Measurements from ENCODE around the gene SLC47A1. TPM values are rescaled to one million over a fixed set of nuclear protein-coding genes. Genes with fewer than 3 reads are reported as not detected.
A peak's percentile ranks its signal among the peaks of the same experiment; 100 is the strongest.

The SLC47A1 gene
- total and polyA plus RNA-seq, 2 of the 13 experiments (the other 11 are each of a cell fraction or from before 2014, with no cell fraction given), result 42.1 to 67.5 TPM

DNA sequence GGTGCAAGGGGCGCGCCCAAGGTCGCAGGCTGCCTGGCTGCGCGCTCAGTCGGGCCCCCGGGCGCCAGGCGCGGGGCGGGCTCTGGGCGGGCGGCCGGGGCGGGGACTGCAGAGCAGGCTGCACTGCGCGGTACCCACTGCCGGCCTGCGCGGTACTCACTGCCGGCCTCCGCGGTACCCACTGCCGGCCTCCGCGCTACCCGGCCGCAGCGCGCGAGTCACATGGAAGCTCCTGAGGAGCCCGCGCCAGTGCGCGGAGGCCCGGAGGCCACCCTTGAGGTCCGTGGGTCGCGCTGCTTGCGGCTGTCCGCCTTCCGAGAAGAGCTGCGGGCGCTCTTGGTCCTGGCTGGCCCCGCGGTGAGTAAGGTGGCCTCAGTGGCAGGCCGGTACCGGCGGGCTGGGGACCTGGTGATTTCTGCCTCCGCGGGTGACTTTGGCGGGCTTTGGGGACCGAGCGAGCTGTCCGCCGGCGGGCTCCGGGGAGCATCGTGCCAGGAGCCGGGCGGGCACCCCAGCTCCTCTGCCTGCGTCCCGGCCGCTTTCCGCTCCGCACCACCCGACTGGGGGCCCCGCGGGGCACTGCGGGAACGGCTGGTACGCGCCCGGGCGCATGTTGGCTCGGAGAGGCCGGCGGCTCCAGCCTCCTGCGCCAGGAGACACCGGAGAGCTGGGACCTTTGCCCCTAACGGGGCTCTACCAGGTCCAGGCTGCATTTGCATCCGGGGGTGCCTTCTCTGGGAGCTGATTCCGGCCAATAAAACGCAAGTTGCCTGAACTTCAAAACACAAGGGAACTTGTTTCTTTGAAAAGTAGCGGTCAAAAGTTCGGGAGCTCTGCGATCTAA lies at the start of gene SLC47A1 (continued):
- no peak for TF ChIP-seq ZNF432 (CRISPR knock-in tag; IDR thresholded peaks at IDR 0.05; ENCODE audit: borderline replicate concordance)
- TF ChIP-seq MXD4 (CRISPR knock-in tag; IDR thresholded peaks at IDR 0.05), result no peak
- TF ChIP-seq, protein P1, sequence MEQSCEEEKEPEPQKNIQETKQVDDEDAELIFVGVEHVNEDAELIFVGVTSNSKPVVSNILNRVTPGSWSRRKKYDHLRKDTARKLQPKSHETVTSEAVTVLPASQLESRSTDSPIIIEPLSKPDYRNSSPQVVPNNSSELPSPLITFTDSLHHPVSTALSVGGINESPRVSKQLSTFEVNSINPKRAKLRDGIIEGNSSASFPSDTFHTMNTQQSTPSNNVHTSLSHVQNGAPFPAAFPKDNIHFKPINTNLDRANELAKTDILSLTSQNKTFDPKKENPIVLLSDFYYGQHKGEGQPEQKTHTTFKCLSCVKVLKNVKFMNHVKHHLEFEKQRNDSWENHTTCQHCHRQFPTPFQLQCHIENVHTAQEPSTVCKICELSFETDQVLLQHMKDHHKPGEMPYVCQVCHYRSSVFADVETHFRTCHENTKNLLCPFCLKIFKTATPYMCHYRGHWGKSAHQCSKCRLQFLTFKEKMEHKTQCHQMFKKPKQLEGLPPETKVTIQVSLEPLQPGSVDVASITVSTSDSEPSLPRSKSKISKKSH (CRISPR knock-in tag; IDR thresholded peaks at IDR 0.05; ENCODE audit: borderline replicate concordance), result no peak
- TF ChIP-seq, protein P2, sequence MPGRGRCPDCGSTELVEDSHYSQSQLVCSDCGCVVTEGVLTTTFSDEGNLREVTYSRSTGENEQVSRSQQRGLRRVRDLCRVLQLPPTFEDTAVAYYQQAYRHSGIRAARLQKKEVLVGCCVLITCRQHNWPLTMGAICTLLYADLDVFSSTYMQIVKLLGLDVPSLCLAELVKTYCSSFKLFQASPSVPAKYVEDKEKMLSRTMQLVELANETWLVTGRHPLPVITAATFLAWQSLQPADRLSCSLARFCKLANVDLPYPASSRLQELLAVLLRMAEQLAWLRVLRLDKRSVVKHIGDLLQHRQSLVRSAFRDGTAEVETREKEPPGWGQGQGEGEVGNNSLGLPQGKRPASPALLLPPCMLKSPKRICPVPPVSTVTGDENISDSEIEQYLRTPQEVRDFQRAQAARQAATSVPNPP (CRISPR knock-in tag; IDR thresholded peaks at IDR 0.05), result no peak
- TF ChIP-seq, protein P3, sequence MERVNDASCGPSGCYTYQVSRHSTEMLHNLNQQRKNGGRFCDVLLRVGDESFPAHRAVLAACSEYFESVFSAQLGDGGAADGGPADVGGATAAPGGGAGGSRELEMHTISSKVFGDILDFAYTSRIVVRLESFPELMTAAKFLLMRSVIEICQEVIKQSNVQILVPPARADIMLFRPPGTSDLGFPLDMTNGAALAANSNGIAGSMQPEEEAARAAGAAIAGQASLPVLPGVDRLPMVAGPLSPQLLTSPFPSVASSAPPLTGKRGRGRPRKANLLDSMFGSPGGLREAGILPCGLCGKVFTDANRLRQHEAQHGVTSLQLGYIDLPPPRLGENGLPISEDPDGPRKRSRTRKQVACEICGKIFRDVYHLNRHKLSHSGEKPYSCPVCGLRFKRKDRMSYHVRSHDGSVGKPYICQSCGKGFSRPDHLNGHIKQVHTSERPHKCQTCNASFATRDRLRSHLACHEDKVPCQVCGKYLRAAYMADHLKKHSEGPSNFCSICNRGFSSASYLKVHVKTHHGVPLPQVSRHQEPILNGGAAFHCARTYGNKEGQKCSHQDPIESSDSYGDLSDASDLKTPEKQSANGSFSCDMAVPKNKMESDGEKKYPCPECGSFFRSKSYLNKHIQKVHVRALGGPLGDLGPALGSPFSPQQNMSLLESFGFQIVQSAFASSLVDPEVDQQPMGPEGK (CRISPR knock-in tag; IDR thresholded peaks at IDR 0.05), result peak; percentile 79
- peak; percentile 21; the same call in 1 of the 2 replicates for TF ChIP-seq ZSCAN21 (CRISPR knock-in tag; IDR thresholded peaks at IDR 0.05; ENCODE audit: borderline replicate concordance)
- TF ChIP-seq ZNF652 (CRISPR knock-in tag; IDR thresholded peaks at IDR 0.05; ENCODE audit: borderline replicate concordance, low read depth), result no peak
- TF ChIP-seq, protein P4, sequence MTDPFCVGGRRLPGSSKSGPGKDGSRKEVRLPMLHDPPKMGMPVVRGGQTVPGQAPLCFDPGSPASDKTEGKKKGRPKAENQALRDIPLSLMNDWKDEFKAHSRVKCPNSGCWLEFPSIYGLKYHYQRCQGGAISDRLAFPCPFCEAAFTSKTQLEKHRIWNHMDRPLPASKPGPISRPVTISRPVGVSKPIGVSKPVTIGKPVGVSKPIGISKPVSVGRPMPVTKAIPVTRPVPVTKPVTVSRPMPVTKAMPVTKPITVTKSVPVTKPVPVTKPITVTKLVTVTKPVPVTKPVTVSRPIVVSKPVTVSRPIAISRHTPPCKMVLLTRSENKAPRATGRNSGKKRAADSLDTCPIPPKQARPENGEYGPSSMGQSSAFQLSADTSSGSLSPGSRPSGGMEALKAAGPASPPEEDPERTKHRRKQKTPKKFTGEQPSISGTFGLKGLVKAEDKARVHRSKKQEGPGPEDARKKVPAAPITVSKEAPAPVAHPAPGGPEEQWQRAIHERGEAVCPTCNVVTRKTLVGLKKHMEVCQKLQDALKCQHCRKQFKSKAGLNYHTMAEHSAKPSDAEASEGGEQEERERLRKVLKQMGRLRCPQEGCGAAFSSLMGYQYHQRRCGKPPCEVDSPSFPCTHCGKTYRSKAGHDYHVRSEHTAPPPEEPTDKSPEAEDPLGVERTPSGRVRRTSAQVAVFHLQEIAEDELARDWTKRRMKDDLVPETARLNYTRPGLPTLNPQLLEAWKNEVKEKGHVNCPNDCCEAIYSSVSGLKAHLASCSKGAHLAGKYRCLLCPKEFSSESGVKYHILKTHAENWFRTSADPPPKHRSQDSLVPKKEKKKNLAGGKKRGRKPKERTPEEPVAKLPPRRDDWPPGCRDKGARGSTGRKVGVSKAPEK (CRISPR knock-in tag; IDR thresholded peaks at IDR 0.05; ENCODE audit: borderline replicate concordance), result no peak
- no peak for TF ChIP-seq MIER3 (CRISPR knock-in tag; IDR thresholded peaks at IDR 0.05; ENCODE audit: borderline replicate concordance)
- no peak for TF ChIP-seq ZNF530 (CRISPR knock-in tag; IDR thresholded peaks at IDR 0.05; ENCODE audit: low read depth)
- no peak; the same call in 1 of the 2 replicates for TF ChIP-seq SOX5 (CRISPR knock-in tag; IDR thresholded peaks at IDR 0.05; ENCODE audit: borderline replicate concordance)
- TF ChIP-seq ZNF772 (CRISPR knock-in tag; IDR thresholded peaks at IDR 0.05), result peak; percentile 19; the same call in 1 of the 2 replicates
- TF ChIP-seq YEATS4 (CRISPR knock-in tag; IDR thresholded peaks at IDR 0.05; ENCODE audit: borderline replicate concordance), result peak; percentile 59; the same call in 1 of the 2 replicates
- no peak for TF ChIP-seq KMT2B (CRISPR knock-in tag; IDR thresholded peaks at IDR 0.05)
- TF ChIP-seq, protein P5, sequence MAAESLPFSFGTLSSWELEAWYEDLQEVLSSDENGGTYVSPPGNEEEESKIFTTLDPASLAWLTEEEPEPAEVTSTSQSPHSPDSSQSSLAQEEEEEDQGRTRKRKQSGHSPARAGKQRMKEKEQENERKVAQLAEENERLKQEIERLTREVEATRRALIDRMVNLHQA (CRISPR knock-in tag; IDR thresholded peaks at IDR 0.05), result no peak
- no peak for TF ChIP-seq KLF13 (CRISPR knock-in tag; IDR thresholded peaks at IDR 0.05)
- no peak for TF ChIP-seq SYNCRIP (IDR thresholded peaks at IDR 0.05; ENCODE audit: insufficient read depth, low read depth, low read length)
- peak; percentile 18 for TF ChIP-seq ESRRA (CRISPR knock-in tag; IDR thresholded peaks at IDR 0.05; ENCODE audit: low read depth)
- TF ChIP-seq, protein P6, sequence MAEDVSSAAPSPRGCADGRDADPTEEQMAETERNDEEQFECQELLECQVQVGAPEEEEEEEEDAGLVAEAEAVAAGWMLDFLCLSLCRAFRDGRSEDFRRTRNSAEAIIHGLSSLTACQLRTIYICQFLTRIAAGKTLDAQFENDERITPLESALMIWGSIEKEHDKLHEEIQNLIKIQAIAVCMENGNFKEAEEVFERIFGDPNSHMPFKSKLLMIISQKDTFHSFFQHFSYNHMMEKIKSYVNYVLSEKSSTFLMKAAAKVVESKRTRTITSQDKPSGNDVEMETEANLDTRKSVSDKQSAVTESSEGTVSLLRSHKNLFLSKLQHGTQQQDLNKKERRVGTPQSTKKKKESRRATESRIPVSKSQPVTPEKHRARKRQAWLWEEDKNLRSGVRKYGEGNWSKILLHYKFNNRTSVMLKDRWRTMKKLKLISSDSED (CRISPR knock-in tag; IDR thresholded peaks at IDR 0.05), result no peak
